ENCODE measurements around the gene ZNF593OS. TPM values are rescaled to one million over a fixed set of nuclear protein-coding genes. Genes with fewer than 3 reads are reported as not detected.

Gene ZNF593OS
- not detected in 2 replicates for total RNA-seq (2014; rRNA removed)
- 0.75 TPM for polyA plus RNA-seq (2012)

- no peak for DNase-seq (ENCODE audit: low read depth)
These were observed at the start of gene ZNF593OS for GRCh38 chr1:26171084-26172072. Gene ZNF593OS (minus strand): TSS chr1:26171832. CDS start chr1:26171661, 171 bp downstream.

DNA sequence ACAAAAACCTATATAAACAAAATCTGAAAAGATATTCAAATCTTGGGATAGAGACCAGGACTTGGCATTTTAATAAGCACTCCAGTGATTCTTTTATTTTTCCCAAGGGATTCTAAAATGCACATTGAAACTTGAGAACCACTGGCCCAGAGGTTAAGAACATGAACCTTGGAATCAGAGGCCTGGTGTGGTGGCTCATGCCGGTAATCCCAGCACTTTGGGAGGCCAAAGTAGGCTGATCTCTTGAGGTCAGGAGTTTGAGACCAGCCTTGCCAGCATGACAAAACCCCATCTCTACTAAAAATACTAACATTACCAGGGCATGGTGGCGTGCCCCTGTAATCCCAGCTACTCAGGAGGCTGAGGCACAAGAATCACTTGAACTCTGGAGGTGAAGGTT, 49.5 kb upstream of the ZNF593OS start:
- DNase-seq (ENCODE audit: low read depth): peak; percentile 29

DNA sequence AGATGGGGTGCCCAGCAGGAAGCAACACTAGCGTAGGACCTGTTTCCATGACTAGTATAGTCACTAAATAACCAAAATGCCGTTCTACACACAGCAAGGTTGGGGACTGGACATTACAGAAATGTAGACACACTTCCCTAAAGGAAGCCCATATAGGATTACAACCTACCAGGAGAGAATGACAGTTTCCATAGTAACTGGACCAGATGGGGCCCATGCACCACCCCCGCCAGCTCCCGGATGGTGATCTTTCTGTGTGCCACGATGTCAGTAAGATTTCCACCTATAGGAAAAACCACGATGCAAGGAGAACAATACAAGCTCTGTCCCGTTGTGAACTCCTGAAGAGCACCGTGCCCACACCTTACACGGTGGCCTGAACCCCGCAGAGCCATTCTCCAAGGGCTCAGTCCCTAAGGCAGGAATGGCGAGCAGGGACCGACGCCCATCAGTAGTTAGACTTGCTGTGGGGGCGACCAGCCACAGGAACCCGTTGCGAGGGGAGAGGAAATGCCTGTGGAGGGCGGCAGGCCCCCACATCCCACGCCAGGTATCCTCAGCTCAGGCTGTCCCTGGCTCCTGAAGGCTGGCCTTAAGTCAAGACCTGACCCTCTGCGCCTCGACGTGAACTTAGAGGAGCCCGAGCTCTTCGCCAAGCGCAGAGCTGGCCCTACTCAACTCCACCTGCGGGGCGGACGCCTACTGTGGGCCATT, 48.7 kb upstream of the ZNF593OS start:
- no peak for DNase-seq (ENCODE audit: low read depth)

DNA sequence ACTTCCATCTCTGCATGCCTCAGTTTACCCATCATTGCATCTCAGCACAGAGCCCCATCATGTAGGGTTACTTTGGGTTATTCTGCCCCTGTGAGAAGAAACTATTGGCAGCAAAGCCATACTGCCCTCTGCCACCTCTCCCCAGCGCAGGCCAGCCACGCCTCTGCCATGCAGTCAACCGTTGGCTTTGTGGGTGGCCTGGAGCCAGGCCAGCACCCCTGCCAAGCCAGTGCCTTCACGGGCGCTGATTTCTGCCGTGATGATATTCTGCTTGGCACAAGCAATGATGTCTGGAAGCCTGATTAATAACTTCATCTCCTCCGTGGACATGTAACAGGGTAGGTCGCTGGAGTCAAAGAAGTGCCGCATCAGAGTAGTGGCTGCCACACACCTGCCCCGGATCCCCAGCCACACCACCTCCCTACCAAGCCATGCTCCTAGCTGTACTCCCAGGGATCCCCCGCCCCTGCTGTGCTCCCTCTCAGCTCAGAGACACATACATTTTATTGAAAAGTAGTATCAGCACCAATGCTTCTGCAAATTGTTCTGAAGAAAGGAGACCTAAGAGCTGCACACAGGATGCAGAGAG, 47.4 kb upstream of the ZNF593OS start:
- no peak for DNase-seq (ENCODE audit: low read depth)

DNA sequence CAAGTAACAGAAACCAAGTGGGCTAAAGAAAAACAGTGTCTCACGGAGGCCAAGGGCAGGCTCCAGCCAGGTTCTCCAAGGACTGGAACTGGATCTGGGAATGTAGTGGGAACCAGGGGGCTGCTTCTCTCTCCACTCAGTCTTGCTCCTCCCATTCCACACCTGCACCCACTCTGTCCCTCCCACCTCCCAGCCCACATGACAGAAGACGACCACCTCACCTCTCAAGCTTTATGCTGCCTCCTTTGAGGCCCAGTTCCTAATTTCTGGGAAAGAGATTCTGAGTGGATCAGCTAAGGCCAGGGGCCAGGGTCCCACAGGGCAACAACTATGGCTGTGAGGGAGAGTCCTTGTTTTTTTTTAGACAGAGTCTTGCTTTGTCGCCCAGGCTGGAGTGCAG, 43.6 kb upstream of the ZNF593OS start:
- no peak for DNase-seq (ENCODE audit: low read depth)

- DNase-seq (ENCODE audit: low read depth): no peak
These were observed 41.8 kb upstream of the ZNF593OS start for GRCh38 chr1:26213335-26213905.

GRCh38 chr1:26212726-26213125, 41.1 kb upstream of the ZNF593OS start:
- no peak for DNase-seq (ENCODE audit: low read depth)

DNA sequence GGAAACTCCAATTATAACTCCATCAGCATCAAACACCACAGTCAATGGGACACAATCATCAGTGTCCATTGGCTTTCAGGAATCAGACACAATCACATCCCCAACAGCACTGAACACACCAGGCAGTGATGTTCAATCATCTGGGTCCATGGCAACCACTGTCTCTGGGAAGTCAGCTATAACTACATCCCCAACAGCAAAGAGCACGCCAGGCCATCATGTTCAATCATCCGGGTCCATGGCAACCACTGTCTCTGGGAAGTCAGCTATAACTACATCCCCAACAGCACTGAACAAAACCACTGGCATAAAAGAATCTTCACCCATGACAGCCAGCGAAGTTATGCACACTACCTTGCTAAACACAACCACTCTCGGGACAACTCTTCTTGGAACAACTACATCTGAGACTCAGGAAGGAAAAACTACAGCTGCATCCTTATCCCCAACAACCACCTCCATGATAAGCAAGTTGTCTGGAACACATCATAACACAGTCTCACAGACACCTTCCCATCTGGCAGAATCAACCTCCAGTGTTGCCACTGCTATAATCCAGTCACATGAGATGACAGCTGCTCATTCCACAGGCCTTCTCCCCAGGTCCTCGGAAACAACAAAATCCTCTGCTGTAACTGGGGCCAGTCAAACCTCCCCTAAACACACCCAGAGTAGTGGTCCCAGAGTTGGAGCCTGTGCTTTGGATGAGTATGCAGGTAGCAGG, 38.7 kb upstream of the ZNF593OS start:
- DNase-seq (ENCODE audit: low read depth): no peak

DNA sequence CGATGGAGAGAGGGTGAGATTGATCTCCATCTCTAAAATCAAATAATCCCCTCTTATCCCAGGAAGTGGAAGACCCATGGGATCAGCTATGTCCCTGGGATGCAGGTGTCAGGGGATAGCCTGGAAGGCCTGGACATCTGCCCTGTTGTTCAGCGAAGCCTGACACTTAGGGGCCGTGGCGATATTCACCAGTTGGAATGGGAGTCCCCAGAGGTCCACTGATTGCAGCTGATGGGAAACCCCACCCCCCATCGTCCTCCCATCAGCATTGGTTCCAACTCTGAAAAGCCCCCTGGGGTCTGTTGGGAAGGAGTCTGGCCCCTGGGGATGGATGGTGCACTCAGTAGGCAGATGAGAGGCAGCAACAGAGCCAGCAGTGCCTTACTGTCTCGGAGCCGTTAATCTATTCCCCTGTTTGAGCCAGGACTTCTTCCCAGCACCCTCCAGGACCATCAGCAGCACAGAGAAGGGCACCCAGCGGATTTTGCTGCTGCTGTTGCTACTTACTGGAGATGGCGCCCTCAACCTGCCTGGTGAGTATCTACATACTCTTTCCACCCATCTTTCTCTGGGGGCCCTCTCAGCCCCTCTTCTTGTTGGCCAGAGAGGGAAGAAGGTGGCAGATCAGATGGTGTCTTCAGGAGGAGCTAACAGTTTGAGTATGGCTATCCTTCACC, 32.1 kb upstream of the ZNF593OS start:
- no peak for DNase-seq (ENCODE audit: low read depth)

DNA sequence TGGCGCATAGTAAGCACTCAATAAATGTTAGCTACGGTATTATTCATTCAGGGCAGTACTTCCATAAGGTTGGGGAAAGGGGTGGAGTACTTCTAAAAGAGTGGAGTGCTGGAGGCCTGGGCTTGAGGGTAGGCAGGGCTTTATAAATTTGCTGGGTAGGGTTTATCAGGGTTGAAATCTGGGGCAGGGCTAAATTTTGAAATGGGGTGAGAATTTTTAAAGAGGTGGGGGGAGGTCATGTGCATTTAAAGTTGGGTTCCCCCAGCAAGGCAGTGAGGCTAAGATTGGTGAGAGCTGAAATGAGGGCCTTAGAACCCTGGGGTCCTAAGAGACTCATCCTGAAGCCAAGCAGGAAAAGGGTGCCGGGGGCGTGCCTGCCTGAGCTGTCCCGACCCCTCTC, 28.8 kb upstream of the ZNF593OS start:
- no peak for DNase-seq (ENCODE audit: low read depth)

- no peak for DNase-seq (ENCODE audit: low read depth)
These were observed 26.2 kb upstream of the ZNF593OS start for GRCh38 chr1:26197813-26198212.

DNA sequence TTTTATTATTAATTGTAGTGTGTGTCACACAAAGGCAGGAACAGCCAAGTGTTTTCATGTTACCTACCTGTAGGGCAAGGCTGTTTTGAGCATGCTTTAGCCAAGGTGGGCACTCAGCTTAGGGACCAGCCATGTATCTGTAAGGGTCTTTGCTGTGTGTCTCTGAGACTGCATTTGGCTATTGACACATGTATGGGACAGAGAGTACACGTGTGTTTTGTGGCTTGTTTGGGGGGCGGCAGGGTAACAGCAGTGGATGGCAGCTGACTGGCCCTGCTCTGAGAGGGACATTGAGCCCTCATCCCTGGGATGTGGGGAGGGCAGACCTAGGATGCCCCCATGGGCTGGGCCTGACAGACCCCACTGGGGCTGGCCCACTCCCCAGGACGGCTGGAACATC, 25.7 kb upstream of the ZNF593OS start:
- DNase-seq (ENCODE audit: low read depth): no peak

- DNase-seq (ENCODE audit: low read depth): no peak
These were observed 24.2 kb upstream of the ZNF593OS start for GRCh38 chr1:26195805-26196204.

GRCh38 chr1:26191739-26192138, 20.1 kb upstream of the ZNF593OS start:
- DNase-seq (ENCODE audit: low read depth): no peak

DNA sequence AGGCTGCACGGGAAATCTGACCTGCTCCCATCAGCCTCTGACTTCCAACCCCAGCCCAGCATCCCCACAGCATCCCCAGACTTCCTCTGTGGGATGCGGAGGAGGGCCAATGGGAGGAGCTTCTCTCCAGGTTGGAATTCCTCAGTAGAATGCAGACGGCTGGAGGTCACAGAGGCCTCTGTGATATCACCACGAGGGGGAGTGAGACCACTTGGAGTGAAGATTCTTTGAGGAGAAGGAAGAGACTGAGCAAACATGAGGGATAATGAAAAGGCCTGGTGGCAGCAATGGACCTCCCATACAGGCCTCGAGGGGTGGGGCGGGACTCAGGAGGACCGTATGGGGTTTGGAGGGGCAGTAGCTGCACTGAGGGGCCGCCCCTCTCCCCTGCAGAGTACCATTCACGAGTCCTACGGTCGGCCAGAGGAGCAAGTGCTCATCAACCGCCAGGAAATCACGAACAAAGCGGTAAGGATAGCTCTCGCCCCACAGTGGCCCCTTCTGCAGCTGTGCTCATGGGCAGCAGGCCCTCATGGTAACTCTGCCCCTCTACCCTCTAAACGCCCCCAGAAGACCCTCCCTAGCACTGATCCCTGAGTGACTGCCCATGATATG, 18.8 kb upstream of the ZNF593OS start, which contains the start of gene CATSPER4:
CATSPER4 (plus strand) TSS at position 230 of the 615 bp plus-strand sequence; CDS start at position 256, 26 bp downstream.
- DNase-seq (ENCODE audit: low read depth): peak; percentile 26

GRCh38 chr1:26189751-26190275, 18.2 kb upstream of the ZNF593OS start:
- no peak for DNase-seq (ENCODE audit: low read depth)

DNA sequence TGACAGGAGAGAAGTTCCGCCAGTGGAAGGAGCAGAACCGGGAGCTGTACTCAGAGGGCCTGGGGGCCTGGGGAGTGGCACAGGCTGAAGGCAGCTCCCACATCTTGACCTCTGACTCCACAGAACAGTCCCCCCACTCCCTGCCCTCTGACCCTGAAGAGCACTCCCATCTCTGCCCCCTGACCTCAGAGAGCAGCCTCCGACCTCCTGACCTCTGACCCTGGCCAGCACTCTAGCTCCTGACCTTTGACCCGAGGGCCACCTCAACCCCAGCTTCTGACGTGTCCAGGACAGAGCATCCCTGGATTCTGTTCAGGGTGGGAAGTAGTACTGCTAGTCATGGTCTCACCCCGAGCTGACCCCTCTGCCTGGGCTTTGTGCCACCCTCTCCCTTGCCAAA, 17.7 kb upstream of the ZNF593OS start:
- no peak for DNase-seq (ENCODE audit: low read depth)

- DNase-seq (ENCODE audit: low read depth): no peak
These were observed 16.8 kb upstream of the ZNF593OS start for GRCh38 chr1:26188477-26188876.

DNA sequence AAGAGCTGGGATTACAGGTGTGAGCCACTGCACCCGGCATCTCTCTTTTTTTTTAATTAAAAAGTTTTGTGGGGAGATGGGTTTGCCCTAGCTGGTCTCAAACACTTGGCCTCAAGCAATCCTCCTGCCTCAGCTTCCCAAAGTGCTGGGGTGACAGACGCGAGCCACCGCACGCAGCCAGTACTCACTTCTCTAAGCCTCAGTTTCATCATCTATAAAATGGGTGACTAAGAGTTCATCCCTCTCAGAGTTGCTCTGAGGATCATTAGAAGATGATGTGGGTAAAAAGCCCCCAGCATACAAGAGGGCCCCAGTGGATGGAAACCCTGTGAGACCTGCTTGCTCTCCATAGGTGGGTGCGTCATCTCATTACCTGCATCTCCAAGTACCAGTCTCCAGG, 16.2 kb upstream of the ZNF593OS start:
- no peak for DNase-seq (ENCODE audit: low read depth)

DNA sequence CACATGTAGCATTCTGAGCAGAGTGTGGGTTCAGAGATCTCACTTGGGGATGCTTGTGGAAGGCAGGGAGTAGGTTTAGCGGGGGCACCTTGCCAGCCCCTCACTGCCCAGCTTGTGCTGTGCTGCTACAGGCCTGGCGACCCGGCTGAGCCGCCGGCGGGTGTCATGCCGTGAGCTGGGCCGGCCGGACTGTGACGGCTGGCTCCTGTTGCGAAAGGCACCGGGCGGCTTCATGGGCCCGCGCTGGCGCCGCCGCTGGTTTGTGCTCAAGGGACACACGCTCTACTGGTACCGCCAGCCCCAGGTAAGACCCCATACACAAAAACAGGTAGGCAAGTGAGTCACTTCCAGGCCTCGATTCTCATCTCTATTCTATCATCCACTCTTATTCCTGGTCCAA, 13.3 kb upstream of the ZNF593OS start:
- no peak for DNase-seq (ENCODE audit: low read depth)

Measured in LHCN-M2 (cell line).